ENCODE measurements around the gene B9D2.
"Not testable (repeated sequence)": the region's sequence is repeated elsewhere in the genome, so short reads cannot be mapped to it uniquely, and the experiment has no call there.

B9D2 gene

DNA sequence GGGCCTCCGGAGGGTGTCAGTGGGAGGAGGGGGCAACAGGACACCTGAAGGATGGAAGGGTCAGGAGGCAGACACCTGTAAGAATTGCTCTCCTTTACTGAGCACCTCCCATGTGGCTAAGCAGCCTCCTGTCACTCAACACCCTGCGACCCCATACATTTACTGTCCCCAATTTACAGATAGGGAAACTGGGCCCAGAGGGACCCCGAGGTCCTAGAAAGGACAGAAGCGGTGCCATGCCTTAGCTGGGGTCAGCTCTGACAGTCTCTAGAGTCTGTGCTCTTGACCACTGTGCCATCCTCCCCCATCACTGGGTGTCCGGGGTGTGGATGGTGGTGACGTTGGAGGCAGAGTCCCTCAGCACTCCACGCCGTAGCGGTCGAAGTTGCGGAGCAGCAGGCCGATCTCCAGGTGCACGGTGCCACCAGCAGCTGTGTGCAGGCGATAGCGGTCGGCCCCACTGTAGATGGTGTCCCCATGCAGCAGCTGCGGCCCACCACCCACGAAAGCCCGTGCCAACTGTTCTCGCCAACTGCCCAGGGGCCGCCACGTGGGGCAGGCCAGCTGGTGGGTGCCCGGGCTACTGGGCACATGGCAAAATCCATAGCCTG, 9.5 kb downstream of the B9D2 start:
- FAIRE-seq: no peak

DNA sequence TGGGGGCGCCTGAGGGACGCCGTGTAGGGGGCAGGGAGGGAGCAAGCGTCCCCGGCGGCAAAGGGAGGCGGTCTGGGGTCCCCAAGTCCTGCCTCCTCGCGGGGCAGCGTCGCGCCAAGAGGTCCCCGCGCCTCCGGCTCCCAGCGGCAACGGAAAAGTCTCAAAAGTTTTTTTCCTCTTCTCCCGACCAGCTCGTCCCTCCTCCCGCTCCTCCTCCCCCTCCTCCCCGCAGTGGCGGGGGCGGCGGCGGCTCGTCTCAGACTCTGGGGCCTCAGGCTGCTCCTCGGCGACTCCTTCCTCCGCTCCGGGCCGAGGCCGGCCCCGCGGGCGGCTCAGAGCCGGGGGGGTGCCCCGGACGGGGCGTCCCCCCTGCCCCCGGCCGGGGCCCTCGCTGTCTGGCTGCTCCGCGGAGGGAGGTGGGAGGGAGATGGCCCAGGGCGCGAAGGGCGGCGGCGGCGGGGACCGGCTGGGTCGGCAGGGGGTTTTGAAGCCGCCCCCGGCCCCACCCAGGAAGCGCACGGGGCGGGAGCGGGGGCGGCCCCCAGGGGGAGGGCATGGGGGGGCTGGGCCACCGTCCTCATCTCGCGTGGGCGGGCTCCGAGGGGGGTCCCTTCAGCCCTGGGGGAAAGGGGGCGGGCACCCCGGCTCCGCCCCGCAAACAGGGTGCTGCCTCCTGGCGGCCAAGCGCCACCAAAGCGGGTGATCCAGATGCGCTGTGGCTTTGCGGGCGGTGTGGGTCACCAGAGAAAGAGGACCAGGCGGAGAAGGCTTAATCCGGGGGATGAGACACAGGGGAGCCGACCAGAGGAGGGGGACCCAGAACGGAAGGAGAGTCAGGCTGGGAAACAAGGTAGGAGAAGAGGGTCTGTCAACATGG, 10.2 kb downstream of the B9D2 start, which contains the start of gene TGFB1:
Gene TGFB1, minus strand, starts transcription at position 457 of the 877 bp plus-strand sequence. CDS start 878 bp downstream, outside the sequence.
- no peak for FAIRE-seq

DNA sequence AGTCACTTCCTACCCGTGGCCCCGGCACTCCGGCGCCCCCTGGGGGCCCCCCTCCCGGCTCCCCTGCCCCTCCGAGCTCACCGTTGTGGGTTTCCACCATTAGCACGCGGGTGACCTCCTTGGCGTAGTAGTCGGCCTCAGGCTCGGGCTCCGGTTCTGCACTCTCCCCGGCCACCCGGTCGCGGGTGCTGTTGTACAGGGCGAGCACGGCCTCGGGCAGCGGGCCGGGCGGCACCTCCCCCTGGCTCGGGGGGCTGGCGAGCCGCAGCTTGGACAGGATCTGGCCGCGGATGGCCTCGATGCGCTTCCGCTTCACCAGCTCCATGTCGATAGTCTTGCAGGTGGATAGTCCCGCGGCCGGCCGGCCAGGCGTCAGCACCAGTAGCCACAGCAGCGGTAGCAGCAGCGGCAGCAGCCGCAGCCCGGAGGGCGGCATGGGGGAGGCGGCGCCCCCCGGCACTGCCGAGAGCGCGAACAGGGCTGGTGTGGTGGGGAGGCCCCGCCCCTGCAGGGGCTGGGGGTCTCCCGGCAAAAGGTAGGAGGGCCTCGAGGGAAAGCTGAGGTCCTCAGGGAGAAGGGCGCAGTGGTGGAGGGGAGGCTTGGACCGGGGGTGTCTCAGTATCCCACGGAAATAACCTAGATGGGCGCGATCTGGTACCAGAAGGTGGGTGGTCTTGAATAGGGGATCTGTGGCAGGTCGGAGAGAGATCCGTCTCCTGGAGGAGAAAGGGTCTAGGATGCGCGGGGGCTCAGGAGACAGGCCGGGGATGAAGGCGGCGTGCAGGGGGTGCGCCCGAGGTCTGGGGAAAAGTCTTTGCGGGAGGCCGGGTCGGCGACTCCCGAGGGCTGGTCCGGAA, 11.1 kb downstream of the B9D2 start:
- no peak for FAIRE-seq

DNA sequence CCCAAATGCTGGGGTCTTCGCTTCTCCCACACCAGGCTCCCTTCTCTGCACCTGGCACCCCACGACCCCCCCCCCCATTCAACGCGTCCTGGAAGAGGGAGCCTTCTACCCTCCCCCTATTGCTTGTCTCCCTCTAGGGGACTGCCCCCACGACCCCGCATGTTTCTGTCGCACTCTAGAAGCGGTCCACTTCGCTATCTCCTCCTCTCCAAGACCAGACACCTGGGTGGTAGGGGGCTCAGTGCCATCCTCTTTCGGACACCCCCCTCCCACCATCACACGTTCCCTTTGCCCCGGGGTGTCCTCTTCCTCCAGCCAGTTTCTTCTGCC, 11.7 kb downstream of the B9D2 start:
- no peak for FAIRE-seq

DNA sequence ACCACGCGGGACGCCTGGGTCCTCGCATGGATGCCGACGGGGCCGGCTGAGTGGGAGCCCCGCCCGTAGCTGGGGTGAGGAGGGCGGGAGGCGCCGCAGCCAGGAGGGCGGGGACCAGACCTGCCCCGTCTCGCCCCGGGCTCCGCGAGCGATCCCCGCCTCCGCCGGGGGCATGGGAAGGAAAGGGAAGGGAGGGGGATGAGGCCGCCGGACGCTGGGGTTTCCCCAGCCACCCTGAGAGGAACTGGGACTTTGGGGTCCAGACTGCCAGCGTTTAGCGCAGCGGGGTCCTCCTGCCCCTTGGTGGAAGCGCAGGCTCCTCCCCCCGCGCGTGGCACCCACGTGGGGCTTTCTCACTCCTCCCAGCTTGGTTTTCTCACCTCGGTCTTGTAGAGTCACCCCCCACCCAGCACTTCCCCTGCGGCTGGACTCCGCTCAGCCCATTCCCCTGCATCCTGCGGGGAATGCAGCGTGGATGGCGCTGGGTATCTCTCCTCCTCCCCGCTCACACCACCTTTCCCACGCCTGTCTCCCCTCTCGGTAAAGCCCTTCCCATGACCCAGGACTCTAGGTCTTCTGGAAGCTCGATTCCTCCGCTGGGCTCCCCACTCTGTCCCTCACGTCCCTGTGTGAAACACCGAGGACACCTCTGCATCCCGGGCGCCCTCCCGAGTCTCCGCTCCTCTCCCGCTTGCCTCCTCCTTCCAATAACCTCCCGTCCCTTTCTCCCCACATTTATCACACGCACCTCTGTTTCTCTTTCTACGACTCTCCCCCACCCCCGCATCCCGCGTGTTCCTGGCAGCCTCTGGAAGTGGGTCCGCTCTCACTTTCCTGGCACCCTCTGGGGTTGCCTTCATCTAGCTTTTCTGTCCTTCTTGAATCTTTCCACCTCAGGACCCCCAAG, 12.4 kb downstream of the B9D2 start:
- no peak for FAIRE-seq

DNA sequence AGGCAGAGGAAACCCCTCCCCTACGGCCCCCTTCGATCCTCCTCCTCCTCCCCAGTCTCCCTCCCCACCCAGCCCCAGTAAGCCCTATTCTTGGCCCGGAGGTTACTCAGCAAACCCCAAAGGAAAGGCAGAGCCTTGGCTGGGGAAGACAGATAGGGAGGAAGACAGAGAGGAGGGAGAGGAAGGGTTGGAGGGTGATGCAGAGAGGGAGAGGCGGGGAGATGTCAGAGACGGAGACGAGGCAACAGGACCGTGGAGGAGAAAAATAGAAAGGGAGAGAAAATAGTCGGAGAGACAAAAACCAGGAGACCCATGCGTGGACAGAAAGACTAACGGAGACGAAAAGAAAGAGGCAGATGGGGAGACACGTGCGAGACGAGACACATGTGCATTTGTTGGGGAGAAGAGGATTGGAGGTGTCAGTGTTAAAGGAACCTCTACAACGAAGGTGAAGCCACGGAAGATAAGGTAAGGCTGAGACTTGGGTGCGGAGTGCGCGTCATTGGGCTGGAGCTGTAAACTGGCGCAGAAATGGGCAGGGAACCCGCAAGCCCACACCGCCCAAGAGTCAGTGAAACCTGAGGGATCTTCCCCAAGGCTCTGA, 13.1 kb downstream of the B9D2 start:
- no peak for FAIRE-seq

DNA sequence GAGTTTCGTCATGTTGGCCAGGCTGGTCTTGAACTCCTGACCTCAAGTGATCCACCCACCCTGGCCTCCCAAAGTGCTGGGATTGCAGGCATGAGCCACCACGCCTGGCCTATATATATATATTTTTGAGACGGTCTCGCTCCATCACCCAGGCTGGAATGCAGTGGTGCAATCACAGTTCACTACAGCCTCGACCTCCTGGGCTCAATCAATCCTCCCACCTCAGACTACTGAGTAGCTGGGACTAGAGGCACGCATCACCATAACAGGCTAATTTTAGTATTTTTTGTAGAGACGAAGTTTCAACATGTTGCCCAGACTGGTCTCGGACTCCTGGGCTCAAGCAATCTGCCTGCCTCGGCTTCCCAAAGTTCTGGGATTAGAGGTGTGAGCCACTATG, 17.0 kb downstream of the B9D2 start:
- FAIRE-seq: not testable (repeated sequence)

DNA sequence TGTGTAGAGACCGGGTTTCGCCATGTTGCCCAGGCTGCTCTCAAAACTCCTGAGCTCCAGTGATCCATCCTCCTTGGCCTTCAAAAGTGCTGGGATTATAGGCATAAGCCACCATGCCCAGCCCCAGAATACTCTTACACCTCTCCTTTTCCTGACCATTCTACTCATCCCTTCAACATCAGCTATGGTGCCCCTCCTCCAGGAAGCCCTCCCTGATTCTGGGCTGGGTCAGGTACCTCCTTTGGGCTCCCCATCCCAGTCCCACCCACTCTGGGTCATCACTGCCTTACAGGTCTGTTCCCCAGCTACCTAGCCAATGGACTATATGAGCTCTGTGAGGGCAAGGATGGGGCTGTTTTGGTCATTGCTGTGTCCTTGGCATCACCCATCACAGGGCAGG, 19.8 kb downstream of the B9D2 start:
- no peak for FAIRE-seq

DNA sequence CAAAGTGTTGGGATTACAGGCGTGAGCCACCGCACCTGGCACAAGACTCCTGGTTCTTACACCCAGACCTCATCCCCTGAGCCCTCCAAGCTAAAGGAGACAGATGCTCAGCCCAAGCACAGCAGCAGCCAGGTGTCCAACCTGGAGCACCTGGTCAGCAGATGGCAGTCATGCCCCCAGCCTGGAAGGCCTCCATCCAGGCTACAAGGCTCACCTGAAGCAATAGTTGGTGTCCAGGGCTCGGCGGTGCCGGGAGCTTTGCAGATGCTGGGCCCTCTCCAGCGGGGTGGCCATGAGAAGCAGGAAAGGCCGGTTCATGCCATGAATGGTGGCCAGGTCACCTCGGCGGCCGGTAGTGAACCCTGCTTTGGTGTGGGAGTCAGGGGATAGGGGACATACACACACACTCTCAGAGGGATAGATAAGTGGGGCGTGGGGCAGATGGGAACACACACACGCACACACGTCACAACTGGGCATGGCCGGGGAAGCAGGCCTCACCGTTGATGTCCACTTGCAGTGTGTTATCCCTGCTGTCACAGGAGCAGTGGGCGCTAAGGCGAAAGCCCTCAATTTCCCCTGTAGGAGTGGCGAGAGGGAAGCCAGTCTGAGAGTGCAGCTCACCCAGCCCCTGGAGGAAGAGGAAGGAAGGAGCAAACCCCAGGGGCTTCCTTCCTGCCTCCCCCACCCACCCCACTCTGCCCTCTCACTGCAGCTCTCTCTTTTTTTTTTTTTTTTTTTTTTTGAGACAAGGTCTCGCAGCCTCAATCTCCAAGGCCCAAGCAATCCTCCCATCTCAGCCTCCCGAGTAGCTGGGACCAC, 22.1 kb downstream of the B9D2 start:
- FAIRE-seq: no peak

DNA sequence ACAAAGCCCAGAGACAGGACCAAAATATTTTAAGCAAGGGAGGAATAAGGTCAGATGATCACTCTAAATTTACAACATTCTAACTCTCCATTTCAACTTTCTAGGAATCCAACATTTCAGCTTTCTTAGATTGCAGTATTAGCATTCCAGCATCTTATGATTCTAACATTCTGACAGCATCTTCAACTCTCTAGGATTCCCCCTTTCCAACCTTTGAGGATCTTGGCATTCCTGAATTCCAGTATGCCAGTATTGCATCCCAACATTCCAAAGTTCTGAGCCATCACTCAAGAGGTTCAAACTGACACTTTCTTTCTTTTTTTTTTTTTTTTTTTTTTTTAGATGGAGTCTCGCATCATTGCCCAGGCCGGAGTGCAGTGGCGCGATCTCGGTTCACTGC, 24.0 kb downstream of the B9D2 start:
- FAIRE-seq: no peak

DNA sequence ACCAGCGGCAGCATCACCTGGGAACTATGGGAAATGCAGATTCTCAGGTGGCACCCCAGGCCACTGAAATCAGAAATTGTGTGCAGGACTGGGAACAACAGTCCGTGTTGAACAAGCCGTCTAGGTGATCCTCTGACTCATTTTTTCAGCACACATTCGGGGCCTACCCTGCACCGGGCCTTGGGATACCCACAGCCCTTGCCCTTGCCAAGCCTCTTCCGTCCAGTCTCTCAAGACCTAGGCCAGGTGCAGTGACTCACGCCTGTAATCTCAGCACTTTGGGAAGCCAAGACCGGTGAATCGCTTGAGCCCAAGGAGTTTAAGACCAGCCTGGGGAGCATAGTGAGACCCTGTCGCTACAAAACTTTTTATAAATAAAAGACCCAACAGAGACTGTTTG, 28.5 kb downstream of the B9D2 start:
- no peak for FAIRE-seq

DNA sequence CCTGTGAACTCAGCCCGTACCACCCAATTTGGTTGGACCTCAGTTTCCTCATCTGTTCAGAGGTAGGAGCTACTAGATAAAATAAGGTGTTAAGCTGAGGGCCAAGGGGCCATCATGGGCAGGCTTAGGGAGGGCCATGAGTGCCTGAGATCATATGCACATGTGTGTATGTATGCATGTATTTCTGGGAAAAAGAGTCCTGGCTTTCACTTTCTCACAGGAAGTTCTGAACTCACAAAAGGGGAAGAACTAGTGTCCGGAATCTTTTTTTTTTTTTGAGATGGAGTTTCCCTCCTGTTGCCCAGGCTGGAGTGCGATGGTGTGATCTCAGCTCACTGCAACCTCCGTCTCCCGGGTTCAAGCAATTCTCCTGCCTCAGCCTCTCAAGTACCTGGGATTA, 29.2 kb downstream of the B9D2 start:
- no peak for FAIRE-seq

DNA sequence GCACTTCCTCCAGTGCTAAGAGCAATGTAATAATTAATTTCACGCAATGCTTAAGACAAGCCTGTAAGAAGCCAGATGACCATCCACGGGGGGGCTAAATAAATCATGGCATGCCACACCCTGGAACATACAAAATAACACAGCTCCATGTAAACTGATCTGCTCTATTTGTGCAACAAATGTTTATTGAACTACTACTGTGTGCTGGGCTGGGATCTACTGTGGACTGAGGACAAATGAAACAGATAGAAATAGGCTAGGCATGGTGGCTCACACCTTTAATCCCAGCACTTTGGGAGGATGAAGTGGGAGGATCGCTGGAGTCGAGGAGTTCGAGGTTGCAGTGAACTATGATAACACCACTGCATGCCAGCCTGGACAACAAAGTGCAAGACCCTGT, 31.5 kb downstream of the B9D2 start:
- no peak for FAIRE-seq

DNA sequence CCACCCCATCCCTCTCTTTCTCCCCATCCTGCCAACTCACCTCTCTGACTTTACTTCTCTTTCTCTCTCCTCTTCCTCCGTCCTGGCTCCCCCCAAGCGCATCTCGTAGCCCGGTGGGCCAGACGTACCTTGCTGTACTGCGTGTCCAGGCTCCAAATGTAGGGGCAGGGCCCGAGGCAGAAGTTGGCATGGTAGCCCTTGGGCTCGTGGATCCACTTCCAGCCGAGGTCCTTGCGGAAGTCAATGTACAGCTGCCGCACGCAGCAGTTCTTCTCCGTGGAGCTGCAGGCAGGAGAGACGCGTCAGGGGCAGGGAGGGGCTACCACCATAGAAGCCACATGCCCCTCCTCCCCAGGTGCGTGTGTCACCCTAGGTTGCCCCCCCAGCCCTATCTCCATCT, 31.9 kb downstream of the B9D2 start:
- no peak for FAIRE-seq

DNA sequence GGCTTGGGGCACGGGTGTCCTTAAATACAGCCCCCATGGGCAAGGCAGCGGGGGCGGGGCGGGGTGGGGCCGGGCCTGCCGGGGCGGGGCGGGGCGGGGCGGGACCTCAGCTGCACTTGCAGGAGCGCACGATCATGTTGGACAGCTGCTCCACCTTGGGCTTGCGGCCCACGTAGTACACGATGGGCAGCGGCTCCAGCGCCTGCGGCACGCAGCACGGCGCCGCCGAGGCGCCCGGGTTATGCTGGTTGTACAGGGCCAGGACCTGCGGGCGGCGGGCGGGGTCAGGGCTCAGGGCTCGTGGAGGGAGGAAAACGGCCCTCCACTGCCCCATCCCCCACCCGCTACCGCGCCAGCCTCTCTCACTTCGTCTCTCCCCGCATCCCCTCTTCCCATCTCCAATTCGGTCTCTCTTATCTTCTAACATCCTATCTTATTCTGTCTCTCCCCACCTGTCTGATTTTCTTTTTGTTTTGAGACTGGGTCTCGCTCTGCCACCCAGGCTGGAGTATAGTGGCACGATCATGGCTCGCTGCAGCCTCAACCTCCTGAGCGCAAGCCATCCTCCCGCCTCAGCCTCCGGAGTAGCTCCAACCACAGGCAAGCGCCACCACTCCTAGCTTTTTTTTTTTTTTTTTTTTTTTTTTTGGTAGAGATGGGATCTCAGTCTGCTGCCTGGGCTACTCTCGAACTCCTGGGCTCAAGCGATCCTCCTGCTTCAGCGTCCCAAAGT, 32.8 kb downstream of the B9D2 start:
- FAIRE-seq: no peak

DNA sequence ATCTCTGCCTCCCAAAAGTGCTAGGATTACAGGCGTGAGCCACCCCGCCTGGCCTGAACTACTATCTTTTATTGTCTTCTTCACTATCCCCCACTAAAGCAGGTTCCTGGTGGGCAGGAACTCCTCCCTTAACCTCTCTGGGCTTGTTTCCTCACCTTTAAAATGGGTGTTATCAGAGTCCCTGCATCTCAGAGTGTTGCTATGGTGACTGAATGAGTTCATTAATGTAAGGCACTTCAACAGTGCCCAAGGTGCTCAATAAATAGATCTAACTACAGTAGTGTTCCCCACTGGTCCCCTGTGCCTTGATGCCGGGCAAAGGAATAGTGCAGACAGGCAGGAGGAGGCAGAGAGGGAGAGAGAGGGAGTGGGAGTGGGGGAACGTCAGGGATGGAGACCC, 33.5 kb downstream of the B9D2 start:
- no peak for FAIRE-seq

DNA sequence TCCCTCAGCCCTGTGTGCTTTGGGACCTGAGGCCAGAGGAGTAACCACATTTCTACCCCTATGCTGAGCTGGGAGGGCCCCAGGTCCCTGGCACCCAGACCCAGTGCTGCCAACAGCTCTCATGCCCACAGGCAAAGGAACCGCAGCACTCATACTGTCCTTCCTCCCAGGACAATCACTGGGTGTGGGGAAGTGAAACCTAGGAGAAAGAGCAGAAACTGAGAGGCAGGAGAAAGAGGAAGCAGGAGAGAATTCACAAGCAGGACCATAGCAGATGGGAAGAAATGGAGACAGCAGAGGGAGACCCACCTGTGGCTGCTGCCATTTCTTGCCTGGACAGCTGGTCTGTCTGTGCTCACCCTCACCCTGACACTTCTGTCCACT, 35.1 kb downstream of the B9D2 start:
- FAIRE-seq: no peak

DNA sequence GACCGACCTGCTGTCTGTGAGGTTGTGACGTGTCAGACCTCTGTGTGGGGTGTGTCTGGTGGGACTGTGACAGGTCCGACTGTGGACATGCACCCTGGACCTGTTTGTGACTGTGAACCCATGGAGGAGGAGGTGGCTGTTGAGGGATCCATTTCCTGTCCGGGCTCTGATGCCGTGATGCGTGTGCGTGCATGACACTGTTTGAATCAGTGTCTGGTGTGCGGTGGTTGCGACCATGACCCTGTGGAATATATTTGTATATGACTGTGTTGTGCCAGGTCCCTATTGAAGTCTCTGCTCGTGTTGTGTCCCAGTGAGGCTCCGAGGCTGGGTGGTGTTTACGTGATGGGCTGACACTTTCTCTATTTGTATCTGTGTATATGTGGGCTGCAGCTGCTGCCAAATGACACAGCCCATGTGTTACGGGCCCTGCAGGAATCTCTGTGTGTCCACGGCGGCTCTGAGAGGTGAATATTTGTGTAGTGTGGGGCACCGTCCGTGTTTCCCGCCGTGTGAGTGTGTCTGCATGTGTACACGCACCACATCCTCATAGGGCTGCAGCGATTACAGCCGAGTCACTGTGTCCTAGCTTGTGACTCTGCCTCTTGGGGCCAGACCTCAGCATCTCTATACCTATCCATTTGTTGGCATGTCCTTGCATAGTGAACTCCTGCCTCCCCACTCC, 35.6 kb downstream of the B9D2 start:
- no peak for FAIRE-seq

DNA sequence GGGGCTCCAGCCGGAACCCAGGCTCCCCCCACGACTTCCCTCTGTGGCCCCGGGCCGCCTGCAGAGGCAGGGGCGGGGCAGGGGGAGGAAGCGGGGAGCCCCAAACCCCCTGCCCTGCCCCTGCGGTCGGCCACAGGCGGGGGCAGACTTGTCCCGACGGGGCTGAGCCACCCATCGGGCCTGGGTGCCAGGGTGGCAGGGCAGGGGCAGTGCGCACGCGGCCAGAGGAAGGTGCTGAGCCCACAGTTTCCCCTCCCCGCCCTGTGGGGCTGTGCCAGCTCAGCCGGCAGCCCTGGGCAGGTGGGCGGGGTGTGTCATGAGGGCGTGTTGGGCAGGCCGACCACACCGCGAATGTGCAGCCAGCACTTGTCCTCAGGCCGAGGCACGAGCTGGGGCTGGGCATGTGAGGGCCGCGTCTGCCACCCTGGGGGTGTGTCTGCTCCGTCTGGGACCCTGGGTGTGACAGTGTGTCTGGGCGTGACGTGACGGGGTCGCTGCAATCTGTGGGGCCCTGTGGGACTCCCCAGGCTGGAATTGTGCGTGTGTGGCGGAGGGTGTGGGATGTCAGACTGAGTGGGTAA, 36.3 kb downstream of the B9D2 start:
- FAIRE-seq: no peak
